ENCODE results near the gene FAM184B.
"Not testable (repeated sequence)": the region's sequence is repeated elsewhere in the genome, so short reads cannot be mapped to it uniquely, and the experiment has no call there.

FAM184B gene

DNA sequence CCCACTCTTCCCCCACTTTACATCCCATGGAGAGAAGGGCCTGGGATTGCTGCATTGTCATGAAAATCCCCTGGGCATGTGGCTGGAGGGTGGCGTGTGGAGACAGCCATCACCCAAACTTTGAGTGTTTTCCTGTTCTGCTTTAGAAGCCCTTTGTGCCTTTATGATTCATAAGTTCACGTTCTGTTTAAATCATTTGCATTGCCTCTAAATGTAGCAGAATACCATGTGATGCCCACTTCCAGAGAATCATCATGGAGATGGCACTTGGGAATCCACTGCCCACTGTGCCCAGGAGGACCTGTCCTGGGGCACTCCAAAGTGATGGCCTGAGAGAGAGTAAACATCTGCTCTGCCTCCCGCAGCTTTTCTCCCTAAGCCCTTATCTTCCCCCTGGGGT is 114.2 kb downstream of the FAM184B start:
- DNase-seq (ENCODE audit: extremely low read depth, low read depth), result no peak
- TF ChIP-seq, protein P1, sequence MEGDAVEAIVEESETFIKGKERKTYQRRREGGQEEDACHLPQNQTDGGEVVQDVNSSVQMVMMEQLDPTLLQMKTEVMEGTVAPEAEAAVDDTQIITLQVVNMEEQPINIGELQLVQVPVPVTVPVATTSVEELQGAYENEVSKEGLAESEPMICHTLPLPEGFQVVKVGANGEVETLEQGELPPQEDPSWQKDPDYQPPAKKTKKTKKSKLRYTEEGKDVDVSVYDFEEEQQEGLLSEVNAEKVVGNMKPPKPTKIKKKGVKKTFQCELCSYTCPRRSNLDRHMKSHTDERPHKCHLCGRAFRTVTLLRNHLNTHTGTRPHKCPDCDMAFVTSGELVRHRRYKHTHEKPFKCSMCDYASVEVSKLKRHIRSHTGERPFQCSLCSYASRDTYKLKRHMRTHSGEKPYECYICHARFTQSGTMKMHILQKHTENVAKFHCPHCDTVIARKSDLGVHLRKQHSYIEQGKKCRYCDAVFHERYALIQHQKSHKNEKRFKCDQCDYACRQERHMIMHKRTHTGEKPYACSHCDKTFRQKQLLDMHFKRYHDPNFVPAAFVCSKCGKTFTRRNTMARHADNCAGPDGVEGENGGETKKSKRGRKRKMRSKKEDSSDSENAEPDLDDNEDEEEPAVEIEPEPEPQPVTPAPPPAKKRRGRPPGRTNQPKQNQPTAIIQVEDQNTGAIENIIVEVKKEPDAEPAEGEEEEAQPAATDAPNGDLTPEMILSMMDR (IDR thresholded peaks at IDR 0.05; ENCODE audit: low read depth, low read length), result no peak

DNA sequence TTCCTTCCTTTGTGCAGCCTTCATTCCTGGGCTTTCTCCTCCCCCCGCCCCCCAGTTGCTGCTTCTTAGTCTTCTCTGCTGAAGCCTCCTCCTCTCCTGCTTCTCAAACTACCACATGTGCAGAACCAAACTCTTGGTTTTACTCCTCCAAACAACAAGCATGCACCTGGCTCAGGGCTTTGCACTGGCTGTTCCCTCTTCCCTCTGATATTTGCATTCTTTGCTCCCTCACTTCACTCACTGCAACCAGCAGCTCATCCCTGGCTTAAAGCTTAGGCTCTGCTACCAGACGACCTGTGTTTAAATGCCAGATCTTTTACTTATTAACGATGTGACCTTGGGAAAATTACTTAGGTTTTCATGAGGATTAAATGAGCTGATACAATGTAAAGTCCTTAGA is 115.6 kb downstream of the FAM184B start:
- TF ChIP-seq, protein P1 (IDR thresholded peaks at IDR 0.05; ENCODE audit: low read depth, low read length), result no peak
- DNase-seq (ENCODE audit: extremely low read depth, low read depth), result no peak

DNA sequence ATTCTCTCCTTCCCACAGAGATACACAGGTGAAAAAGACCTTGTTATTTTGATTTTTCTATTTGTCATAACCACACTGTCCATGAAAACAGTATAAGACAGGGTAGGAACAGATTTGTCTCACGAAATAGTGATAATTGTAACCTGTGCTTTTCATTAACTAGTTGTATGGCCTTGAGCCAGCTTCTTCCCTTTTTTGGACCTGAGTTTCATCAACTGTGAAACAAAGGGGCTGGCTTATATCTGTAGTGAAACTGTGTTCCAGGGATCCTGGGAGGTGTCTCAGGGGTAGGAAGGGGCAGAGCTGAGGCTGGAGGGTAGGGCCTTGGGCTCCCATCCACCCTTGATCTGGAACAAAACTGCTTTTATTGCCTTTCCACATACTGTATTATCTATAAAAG is 116.1 kb downstream of the FAM184B start:
- no peak for DNase-seq (ENCODE audit: extremely low read depth, low read depth)
- TF ChIP-seq, protein P1 (IDR thresholded peaks at IDR 0.05; ENCODE audit: low read depth, low read length), result no peak

DNA sequence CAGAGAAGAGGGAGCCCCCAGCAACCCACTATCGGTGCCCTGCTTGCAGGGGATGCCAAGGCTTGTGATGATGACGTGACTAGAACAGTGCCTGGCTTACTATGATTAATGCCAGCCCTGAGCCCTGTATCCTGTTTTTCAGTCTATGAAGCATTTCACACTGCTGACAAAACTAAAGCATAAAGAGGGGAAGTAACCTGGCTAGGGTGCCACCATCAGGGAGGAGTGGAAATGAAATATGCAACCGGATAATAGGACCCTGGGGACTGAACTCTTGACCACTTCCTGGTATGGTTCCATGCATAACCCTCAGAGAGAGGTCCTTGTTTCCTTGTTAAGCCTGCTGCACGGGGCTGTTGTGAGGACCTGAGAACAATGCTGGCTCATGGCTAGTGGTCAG is 116.7 kb downstream of the FAM184B start:
- TF ChIP-seq, protein P1 (IDR thresholded peaks at IDR 0.05; ENCODE audit: low read depth, low read length), result no peak
- DNase-seq (ENCODE audit: extremely low read depth, low read depth), result no peak

DNA sequence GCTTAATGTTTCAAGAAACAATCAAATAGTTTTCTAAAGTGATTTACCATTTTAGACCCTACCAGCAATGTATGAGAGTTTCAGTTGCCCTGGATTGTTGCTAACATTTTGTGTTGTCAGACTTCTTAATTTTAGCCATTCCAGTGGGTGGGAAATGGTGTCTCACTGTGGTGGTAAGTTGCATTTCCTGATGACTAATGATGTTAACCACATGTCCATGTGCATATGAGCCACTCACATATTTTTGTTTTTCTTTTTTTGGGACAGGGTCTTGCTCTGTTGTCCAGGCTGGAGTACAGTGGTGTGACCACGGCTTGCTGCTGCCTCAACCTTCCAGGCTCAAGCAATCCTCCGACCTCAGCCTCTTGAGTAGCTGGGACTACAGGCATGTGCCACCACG is 118.7 kb downstream of the FAM184B start:
- no peak for DNase-seq (ENCODE audit: extremely low read depth, low read depth)
- TF ChIP-seq, protein P1 (IDR thresholded peaks at IDR 0.05; ENCODE audit: low read depth, low read length), result no peak

DNA sequence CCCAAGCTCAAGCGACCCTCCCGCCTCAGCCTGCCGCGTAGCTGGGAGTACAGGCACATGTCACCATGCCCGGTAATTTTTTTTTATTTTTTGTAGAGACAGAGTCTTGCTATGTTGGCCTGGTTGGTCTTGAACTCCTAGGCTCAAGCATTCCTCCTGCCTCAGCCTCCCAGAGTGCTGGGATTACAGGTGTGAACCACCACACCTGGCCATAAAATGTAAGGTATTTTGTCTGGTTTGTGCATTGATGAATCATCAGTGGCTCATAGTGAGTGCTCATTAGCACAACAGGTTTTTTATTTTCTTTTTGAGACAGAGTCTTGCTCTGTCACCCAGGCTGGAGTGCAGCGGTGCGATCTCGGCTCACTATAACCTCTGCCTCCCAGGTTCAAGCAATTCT is 122.2 kb downstream of the FAM184B start:
- not testable (repeated sequence) for DNase-seq (ENCODE audit: extremely low read depth, low read depth)

DNA sequence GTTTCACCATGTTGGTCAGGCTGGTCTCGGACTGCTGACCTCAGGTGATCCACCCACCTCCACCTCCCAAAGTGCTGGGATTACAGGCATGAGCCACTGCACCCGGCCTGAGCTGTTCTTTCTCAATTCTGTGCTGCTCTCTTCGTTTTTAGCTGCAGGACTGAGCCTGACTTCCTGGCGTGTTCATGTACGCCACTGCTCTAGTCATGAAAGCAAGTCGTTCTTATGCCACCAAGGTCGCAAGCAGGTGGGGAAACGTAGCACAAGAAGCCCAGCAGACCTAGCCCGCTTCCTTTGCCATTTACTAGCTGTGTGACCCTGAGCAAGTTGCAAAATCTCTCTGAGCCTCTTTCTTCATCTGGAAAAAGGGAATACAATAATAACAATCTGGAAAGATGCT is 123.6 kb downstream of the FAM184B start:
- no peak for DNase-seq (ENCODE audit: extremely low read depth, low read depth)
- TF ChIP-seq, protein P1 (IDR thresholded peaks at IDR 0.05; ENCODE audit: low read depth, low read length), result no peak

DNA sequence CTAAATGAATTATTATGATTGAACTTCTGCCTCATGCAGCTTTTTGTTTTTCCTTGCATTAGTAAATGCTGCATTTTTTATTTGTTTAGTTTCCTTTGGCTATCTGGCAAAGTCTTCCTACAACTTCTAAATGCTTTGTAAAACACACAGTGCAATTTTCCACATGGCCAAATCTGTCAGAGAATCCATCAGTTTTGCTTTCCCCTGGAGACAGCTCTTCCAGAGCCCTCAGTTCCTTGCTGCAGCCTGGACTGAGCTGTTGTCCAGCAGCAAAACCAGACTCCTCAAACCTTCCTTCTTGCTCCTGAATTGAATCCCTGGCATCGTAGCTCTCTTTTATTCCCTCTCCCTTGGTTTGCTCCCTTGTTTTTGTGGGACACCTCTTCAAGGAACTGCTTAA is 124.3 kb downstream of the FAM184B start:
- TF ChIP-seq, protein P1 (IDR thresholded peaks at IDR 0.05; ENCODE audit: low read depth, low read length), result no peak
- no peak for DNase-seq (ENCODE audit: extremely low read depth, low read depth)

Measured in AG09319 (cell line).